Astrocyte (in vitro differentiated cells and primary cell): Measurements from ENCODE around the gene LMF1. TPM values are rescaled to one million over a fixed set of nuclear protein-coding genes. Genes with fewer than 3 reads are reported as not detected.

Experiments
- DNase-seq: peaks from one replicate; pipeline ENCODE4 v3.0.0-alpha.2; 2010; ENCODE audit warnings: low read depth
- FAIRE-seq: peaks from 2 replicates; lab custom pipeline; 2011; peaks lifted over from hg19 to GRCh38; lab: Jason Lieb, UNC
- H2AFZ ChIP-seq: 2 replicates; pipeline ENCODE4 v1.6.0; 2012; ENCODE audit warnings: low read depth, low read length, inconsistent platforms
- H3K27ac ChIP-seq: 2 replicates; pipeline ENCODE4 v1.5.1; 2011; ENCODE audit warnings: low read depth, low read length, inconsistent platforms
- H3K27me3 ChIP-seq: 2 replicates; pipeline ENCODE4 v1.6.0; 2011; ENCODE audit warnings: low read length, inconsistent platforms; ENCODE audit not compliant: insufficient read depth
- H3K36me3 ChIP-seq: 2 replicates; pipeline ENCODE4 v1.5.1; 2011; ENCODE audit warnings: low read length, inconsistent platforms; ENCODE audit not compliant: insufficient read depth
- H3K4me1 ChIP-seq: 2 replicates; pipeline ENCODE4 v1.5.1; 2011; ENCODE audit warnings: low read length, inconsistent platforms; ENCODE audit not compliant: insufficient read depth
- H3K4me2 ChIP-seq: 2 replicates; pipeline ENCODE4 v1.6.0; 2012; ENCODE audit warnings: low read length, inconsistent platforms
- H3K4me3 ChIP-seq: 2 replicates; pipeline ENCODE4 v1.5.1; 2011; ENCODE audit warnings: low read depth, mild to moderate bottlenecking, low read length, inconsistent platforms; ENCODE audit not compliant: insufficient read depth
- H3K79me2 ChIP-seq: 2 replicates; pipeline ENCODE4 v1.6.0; 2012; ENCODE audit warnings: mild to moderate bottlenecking, low read length, inconsistent platforms; ENCODE audit not compliant: insufficient read depth
- H3K9ac ChIP-seq: 2 replicates; pipeline ENCODE4 v1.6.0; 2012; ENCODE audit warnings: mild to moderate bottlenecking, low read length, inconsistent platforms
- H3K9me3 ChIP-seq: 2 replicates; pipeline ENCODE4 v1.5.1; 2012; ENCODE audit warnings: low read depth, mild to moderate bottlenecking, low read length, inconsistent platforms; ENCODE audit not compliant: insufficient read depth
- H4K20me1 ChIP-seq: 2 replicates; pipeline ENCODE4 v1.6.0; 2012; ENCODE audit warnings: low read length, inconsistent platforms; ENCODE audit not compliant: insufficient read depth
- H3K27ac Mint-ChIP-seq: one replicate; pipeline ENCODE4 v1.8.0; 2021; ENCODE audit warnings: mild to moderate bottlenecking, mixed read lengths; ENCODE audit not compliant: unreplicated experiment
- H3K27me3 Mint-ChIP-seq: one replicate; pipeline ENCODE4 v1.8.0; 2021; ENCODE audit warnings: low read depth, mixed read lengths; ENCODE audit not compliant: unreplicated experiment
- H3K36me3 Mint-ChIP-seq: one replicate; pipeline ENCODE4 v1.8.0; 2021; ENCODE audit warnings: low read depth, mixed read lengths; ENCODE audit not compliant: unreplicated experiment
- H3K4me1 Mint-ChIP-seq: one replicate; pipeline ENCODE4 v1.8.0; 2021; ENCODE audit warnings: low read depth, mixed read lengths; ENCODE audit not compliant: unreplicated experiment
- H3K4me3 Mint-ChIP-seq: one replicate; pipeline ENCODE4 v1.8.0; 2021; ENCODE audit warnings: mild to moderate bottlenecking, moderate library complexity, mixed read lengths; ENCODE audit not compliant: unreplicated experiment
- H3K9me3 Mint-ChIP-seq: one replicate; pipeline ENCODE4 v1.8.0; 2021; ENCODE audit warnings: mild to moderate bottlenecking, mixed read lengths; ENCODE audit not compliant: unreplicated experiment
- EZH2 ChIP-seq: IDR thresholded peaks from 2 replicates; pipeline ENCODE4 v1.6.1; 2012; ENCODE audit warnings: mild to moderate bottlenecking, low read length, inconsistent platforms; ENCODE audit not compliant: insufficient read depth
- total RNA-seq: library from RNA; stranded (reverse); gene quantifications from 2 replicates; pipeline ENCODE4 v1.2.1, GENCODE V29; 2021
- TF ChIP-seq, protein P1 (sequence below): IDR thresholded peaks from 2 replicates; pipeline ENCODE4 v1.5.1; 2011; ENCODE audit warnings: low read depth, mild to moderate bottlenecking, inconsistent platforms, low read length, moderate library complexity; ENCODE audit not compliant: insufficient read depth

Gene LMF1
- total RNA-seq, 1 donor from 2014 or later = 12.6 TPM

DNA sequence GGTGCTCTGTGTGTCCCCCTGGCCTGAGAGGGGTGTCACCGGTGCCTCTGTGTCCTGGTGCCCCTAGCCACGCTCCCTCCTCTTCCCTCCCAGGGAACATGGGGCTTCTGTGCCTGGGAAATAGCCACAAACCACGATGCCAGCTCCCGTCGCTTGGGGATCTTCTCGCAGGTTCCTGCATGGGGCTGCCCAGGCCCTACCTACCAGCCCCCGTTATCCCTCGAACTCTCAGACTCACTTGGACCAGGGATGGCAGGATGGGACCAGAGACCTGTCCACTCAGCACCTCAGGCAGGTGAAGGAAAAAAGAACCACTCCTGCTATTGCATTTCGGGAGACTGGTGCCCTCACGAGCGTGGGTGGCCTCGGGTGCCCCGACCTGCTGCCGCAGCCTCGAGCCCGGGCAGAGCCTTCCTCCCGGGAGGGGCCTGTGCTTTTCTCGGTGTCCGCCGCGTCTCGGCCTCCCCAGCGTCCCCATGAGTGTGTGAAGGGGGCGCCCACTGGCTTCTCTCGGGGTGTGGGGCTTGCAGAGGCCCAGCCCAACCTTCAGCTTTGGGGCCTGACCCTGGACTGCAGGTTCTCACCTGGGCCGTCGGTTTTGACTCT, 129.2 kb downstream of the LMF1 start:
- no peak for TF ChIP-seq EZH2
- TF ChIP-seq, protein P1, sequence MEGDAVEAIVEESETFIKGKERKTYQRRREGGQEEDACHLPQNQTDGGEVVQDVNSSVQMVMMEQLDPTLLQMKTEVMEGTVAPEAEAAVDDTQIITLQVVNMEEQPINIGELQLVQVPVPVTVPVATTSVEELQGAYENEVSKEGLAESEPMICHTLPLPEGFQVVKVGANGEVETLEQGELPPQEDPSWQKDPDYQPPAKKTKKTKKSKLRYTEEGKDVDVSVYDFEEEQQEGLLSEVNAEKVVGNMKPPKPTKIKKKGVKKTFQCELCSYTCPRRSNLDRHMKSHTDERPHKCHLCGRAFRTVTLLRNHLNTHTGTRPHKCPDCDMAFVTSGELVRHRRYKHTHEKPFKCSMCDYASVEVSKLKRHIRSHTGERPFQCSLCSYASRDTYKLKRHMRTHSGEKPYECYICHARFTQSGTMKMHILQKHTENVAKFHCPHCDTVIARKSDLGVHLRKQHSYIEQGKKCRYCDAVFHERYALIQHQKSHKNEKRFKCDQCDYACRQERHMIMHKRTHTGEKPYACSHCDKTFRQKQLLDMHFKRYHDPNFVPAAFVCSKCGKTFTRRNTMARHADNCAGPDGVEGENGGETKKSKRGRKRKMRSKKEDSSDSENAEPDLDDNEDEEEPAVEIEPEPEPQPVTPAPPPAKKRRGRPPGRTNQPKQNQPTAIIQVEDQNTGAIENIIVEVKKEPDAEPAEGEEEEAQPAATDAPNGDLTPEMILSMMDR = no peak
- H3K36me3 ChIP-seq = no peaks in the 10 kb centered on the region
- no peak for DNase-seq
- no peak overlapping the region for H3K27ac Mint-ChIP-seq
- H3K4me1 Mint-ChIP-seq = no peaks in the 10 kb centered on the region
- no peaks in the 10 kb centered on the region for H3K27me3 ChIP-seq
- no peak overlapping the region for H3K27ac ChIP-seq
- peaks cover 25% of the 10 kb centered on the region for H3K27me3 Mint-ChIP-seq
- H4K20me1 ChIP-seq = no peaks in the 10 kb centered on the region
- no peaks in the 10 kb centered on the region for H3K79me2 ChIP-seq
- H3K4me1 ChIP-seq = no peaks in the 10 kb centered on the region
- no peak overlapping the region for H3K4me3 Mint-ChIP-seq
- H3K9ac ChIP-seq = no peak overlapping the region
- H3K9me3 Mint-ChIP-seq = peaks cover 20% of the 10 kb centered on the region
- no peak overlapping the region for H3K4me2 ChIP-seq
- FAIRE-seq = no peak
- peaks cover 1% of the 10 kb centered on the region for H3K36me3 Mint-ChIP-seq
- no peak overlapping the region for H3K4me3 ChIP-seq
- H3K9me3 ChIP-seq = no peaks in the 10 kb centered on the region
- no peak overlapping the region for H2AFZ ChIP-seq

DNA sequence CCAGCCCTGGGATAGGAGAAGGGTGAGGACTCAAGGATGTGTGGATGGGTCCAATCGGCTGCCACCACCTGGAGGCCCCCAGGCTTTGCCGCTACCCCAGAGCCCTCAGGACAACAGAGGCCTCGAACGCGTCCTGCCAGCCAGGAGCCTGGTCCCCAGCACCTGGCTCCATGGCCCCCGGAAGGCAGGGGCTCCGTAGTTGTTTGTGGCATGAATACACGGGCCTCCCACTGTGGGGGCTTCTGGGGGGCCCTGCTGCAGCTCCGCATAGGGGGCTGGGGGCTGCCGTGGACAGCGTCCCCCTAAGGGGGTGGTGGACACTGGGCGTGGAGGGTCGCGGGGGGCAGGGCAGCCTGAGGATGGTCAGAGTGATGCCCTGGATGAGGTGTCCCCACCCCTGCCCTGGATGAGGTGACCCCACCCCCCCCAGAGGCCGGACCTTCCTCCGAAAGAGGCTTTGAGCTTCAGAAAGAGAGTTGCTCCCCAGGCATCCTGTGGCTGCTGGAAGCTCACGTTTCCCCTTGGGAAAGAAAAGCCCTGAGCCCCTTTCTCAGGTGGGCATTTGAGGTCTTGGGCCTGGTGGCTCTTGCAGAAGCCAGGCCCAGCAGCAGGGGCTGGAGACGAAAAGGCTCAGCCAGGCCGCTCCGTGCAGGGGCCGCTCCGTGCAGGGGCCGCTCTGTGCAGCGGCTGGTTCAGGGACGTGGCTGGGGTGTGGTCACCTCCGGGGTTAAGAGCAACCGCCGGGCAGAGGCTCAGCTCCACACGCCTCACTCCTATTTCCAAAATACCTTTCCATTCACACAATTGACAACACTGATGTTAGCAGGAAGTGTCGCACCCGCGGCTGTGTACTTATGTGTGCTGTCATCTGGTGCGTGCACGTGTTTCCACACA, 130.0 kb downstream of the LMF1 start:
- H3K9me3 ChIP-seq = peaks cover 6% of the 10 kb centered on the region

More for the DNA sequence above, 130.0 kb downstream of the LMF1 start:
- no peak for TF ChIP-seq EZH2
- TF ChIP-seq, protein P1 = no peak
- H2AFZ ChIP-seq = no peak overlapping the region
- Mint-ChIP-seq H3K9me3 (peaks cover 28% of the 10 kb centered on the region), H3K27me3 (peaks cover 21% of the 10 kb centered on the region), H3K27ac (no peak overlapping the region), H3K36me3 (peaks cover 4% of the 10 kb centered on the region), H3K4me1 (no peaks in the 10 kb centered on the region), H3K4me3 (no peak overlapping the region)
- H3K9ac ChIP-seq = no peak overlapping the region
- no peaks in the 10 kb centered on the region for H3K4me1 ChIP-seq
- H3K4me3 ChIP-seq = no peak overlapping the region
- no peak overlapping the region for H3K4me2 ChIP-seq
- no peaks in the 10 kb centered on the region for H4K20me1 ChIP-seq
- FAIRE-seq = no peak
- H3K79me2 ChIP-seq = no peaks in the 10 kb centered on the region
- H3K36me3 ChIP-seq = no peaks in the 10 kb centered on the region
- H3K27ac ChIP-seq = no peak overlapping the region
- DNase-seq = no peak
- H3K27me3 ChIP-seq = no peaks in the 10 kb centered on the region
